ENCODE data around the gene CCT7. TPM values are rescaled to one million over a fixed set of nuclear protein-coding genes. Genes with fewer than 3 reads are reported as not detected.
A peak's percentile ranks its signal among the peaks of the same experiment; 100 is the strongest.

The CCT7 gene
- total RNA-seq, 1 donor from 2014 or later = 190 TPM

DNA sequence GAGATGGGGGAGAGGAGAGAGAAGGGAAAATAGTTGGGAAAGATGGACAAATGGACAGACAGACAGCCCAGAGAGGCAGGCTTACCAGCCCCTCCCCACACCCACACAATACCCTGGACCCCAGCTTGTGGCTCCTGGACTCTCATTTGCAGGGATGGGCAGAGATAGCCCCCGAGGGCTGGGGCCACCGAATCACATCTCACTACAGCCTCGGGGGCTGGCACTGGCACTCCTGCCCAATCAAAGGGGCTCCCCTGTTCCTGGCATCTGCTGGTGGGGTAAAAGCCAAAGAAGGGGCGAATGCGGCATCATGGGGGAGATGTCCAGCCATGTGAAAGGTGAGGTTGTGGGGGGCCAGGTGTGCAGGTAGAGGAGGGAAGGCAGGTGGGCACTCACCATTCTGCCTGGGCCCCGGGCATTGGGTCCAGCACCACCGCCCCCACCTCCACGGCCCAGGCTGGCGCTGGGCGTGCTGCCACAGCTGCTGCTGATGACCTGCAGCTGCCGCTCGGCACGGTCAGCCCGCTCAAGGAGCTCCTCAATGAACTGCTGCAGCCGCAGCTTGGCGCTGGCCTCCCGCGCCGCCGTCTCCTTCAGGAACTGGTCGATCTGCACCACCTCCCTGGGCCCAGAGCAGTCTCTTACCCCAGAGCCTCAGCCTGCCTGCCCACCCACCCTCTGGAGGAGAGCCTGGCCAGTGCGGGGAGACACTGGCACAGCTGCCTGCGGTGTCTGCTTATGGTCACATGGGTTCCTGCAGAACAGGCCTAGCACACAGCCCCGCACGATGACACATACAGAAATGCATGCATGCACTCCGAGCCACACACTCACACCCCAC, 32.2 kb downstream of the CCT7 start:
- DNase-seq (ENCODE audit: low spot score) = peak; percentile 78

DNA sequence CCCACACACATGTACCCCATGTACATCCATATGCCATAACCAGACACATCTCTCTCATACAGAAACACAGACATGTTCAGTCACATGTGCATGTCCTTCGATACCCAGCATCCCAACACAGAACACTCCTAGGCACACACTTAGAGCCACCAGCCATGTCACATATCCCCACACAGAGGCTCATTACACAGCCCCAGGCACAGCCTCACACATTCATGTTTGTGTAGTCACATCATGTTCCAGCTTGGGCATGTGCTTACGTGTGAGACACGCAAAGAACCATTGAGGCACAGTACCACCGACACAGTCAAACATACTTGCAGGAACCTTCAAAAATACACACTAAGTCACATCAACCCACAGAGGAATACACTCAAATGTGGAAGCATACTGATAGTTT, 32.9 kb downstream of the CCT7 start:
- DNase-seq (ENCODE audit: low spot score) = peak; percentile 72

DNA sequence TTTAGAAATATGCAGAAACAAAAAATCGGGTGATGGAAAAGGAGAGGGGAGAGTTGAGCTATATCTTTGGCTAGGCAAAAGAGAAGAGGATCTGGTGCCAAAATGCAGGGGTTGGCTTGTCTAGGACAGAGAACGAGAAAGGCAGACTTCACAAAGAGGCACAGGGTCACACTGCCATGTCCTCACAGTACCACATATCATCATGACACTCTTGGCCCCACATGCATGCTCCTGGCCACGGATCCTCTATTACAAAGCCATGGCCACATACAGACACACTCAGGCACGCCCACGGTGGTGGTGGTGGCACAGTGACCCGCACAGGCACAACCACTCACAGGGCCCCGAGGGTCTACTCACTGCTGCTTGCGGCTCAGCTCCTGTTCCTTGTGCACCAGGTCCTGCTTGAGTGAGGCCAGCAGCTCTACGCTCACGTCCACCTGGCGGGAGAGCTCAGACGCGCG, 34.3 kb downstream of the CCT7 start:
- DNase-seq (ENCODE audit: low spot score) = peak; percentile 84

DNA sequence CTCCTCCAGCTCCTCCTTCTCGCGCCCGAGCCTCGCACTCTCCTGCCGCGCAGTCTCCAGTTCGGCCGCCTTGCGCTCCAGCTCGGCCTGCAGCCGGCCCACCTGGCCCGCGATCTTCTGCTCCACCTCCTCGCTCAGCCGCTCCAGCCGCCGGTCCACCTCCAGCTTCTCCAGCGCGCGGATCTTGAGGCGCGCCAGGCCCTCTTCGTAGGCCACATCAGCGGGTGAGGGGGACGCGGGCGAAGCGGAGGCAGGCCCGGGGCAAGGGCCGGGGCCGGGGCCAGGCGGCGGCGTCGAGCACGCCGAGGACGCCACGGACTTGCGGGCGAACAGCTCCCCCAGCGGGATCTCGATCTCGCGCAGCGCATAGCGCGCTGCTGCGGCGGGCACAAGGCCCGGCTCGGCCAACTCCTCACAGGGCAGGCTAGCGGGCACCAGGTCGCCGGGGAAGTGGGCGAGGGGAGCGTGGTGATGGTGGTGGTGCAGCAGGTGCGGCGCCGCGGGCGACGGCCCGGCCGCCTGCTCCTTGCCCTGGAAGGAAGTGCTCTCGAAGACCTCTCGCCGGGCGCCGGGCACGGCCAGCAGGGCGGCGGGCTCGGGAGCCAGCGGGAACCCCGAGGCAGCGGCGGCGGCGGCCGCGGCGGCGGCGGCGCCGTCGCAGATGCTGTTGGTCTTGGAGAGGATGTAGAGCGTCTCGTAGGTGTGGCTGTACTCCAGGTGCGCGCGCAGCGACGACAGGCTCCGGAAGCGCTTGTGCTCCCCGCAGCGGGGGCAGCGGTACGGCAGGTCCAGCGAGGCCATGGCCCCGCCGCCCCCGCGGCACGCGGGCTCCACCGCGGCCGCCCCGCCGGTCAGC, 35.0 kb downstream of the CCT7 start:
- DNase-seq (ENCODE audit: low spot score) = peak; percentile 82

DNA sequence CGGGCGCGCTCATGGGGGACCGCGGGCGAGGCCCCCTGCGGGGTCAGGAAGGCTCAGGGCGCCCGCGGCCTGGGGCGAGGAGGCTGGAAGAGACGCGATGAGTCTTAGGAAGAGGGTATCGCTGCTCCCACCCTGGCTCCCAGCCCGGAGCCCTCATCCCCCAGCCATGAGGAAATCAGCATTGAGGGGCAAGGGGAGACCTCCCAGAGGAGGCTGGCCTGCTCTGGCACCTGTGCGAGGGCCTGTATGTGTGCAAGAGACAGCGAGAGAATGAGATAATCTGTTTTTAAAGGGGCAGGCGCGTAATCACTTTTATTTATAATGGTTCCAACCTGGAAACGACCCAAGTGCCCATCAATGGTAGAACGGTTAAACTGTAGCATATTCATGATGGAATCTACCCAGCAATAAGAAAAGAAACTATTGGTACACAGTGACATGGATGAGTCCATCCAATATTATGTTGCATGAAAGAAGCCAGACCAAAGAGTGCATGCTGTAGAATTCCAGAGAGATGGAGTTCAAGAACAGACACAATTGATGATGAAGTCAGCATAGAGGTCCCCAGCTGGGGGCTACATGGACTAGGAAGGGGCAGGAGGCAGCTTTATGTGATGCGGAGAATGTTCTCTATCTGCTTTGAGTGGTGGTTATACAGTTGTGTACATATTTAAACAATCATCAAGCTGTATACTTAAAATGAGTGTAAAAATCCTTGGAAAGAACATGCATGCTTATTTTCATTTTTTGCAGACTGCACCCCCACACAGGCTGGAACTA, 35.8 kb downstream of the CCT7 start:
- DNase-seq (ENCODE audit: low spot score) = no peak

DNA sequence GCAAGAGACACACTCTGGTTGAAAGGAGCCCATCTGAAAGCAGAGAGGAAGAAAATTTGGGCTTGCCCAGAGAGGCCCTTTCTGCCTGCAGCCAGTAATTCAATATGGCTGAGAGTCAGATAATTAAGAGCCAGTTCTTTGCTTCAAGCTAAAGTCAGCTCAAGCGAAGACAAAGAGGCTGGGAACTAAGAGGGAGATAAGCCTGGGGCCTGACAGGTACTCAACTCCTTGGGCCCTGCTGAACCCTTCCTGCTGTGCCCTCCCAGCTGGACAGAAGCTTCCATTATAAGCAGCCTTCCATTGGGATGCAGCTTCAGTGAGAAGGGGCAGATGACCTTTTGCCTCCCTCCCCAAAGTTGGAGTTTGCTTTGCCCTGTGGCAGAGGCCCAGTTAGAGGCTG, 38.2 kb downstream of the CCT7 start:
- no peak for DNase-seq (ENCODE audit: low spot score)

DNA sequence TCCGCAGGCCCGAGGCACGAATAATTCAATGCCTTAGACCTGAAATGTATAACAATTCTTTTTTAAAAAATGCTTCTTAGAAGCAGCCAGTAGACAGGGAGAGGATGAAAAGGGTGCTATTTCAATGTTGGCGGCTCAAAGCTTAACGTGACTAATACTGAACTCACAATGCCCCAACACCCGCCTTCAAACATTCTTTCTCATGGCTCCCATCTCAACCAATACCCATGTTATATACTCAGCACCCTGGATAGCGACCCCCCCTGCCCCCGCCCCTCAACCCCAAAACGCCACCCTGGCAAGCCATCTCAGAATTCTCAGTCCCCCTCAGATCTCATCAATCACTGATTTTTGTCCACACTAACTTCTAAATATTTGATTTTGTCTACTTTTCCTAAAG, 45.7 kb downstream of the CCT7 start:
- DNase-seq (ENCODE audit: low spot score) = no peak

DNA sequence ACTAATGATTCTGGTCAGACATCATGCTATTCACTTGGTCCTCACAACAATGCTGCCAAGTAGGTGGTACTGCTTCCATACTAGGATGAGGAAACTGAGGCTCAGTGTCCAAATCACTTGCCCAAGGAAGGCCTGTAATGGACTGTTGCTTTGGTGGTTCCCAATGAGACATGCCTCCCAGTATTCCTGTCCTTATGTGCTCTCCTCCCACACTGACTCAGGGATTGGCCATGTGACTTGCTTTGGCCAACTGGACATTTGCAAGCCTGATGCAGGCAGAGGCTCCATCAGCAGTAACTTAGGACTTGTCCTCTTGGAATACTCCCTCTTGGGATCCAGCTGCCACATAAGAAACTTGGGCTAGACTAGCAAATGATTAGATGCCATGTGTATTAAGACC, 47.1 kb downstream of the CCT7 start:
- no peak for DNase-seq (ENCODE audit: low spot score)

DNA sequence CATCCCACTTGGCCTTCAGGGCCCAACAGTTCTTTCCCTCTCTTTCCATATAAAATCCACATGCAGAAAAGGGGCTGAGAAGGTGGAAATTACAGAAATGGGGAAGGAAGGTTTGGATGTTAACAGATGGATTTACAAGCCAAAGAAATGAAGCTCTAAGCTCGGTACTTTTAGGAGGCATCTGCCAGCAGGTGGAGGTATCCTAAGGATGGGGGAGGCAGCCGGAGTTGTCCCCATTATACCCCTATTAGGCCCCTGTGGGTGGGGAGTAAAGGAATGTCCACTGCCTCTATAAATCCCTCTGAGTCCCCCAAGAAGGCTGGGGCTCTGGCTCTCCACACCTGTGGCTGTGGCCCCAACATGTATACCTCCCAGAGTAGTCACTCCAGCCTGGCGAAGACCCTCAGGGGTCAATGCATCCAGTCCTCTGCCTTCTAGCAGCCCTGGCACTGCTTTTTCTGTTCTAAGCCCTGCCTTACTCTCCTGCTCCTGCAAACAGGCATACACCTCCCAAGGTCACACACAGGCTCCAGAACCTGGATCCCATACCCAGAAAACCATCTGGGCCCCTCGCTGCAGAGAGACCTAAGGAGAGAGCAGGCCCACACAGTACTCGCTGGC, 48.9 kb downstream of the CCT7 start:
- no peak for DNase-seq (ENCODE audit: low spot score)

DNA sequence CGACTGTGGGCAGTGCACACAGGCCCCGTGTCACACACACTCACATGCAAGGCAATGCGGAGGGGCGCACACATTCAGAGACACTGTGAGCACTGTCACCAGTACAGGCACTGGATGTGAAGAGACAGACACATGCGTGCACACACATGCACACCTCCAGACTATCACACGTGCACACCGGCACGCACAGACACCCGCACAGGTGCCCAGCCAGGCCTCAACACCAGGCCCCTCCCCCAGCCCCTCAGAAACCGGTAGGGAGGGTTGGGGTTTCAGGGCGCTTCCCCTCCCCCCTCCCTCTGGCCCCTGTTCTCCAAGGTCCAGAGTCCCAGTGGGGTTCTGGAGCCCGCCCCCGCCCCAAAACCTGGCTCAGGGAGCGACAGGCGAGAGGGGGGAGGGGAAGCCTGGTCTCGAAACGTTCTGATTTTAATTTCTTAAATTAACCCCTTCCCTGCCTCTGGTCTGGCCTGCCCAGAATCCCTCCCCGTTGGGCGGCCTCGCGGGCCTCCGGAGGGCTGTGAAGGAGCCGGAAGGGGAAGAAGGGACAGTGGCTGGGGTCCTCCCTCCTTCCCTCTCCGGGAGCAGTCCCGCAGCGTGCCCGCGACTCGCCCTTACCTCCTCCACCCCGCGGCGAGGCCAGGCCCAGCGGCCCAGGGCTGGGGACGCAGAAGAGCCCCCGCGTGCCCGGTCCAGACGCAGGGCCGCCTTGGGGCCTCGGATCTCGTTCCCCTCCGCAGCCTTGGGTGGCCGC, 49.6 kb downstream of the CCT7 start:
- DNase-seq (ENCODE audit: low spot score) = no peak

DNA sequence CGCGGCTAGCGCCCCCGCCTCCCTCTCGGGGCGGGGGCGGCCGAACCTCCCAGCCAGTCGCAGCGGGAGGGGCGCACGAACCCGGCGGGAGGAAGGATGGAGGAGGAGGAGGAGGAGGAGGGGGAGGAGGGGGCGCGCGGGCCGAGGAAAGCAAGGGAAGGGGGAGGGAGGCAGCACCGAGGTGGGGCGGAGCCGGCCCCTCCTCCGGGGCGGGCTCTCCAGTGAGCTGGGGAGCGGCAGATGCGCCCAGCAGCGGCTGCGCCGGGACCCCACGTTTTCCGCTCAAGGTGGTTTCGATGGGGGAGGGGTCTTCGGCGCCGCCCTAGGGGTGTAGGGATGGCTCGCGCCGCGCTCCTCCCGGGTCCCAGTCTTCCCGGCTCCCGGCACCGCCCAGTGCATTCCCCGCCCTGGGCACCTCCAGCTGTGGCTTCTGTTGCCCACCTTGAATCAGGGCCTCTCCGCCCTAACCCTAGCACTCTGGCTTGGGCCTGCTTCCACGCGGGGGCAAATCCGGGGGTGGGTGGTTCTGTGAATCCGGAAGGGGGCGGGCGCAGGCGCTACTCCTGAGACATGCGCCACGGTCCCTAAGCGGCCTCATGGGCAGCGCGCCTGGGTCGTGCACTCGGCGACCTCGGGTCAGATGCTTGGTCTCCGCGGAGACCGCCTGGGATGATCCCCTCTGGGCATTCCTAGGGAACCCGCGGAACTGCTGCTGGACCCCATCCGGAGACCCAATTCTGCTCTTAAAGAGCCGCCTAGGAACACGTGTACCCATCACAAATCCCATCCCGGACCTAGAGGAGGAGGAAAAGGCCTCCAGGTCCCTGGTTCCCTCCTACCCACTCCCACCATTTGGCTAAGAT, 50.4 kb downstream of the CCT7 start, which contains the start of gene FBXO41:
Gene FBXO41 (minus strand): TSS at position 183 of the 863 bp plus-strand sequence. CDS start 14,848 bp downstream, outside the sequence.
- DNase-seq (ENCODE audit: low spot score) = no peak

DNA sequence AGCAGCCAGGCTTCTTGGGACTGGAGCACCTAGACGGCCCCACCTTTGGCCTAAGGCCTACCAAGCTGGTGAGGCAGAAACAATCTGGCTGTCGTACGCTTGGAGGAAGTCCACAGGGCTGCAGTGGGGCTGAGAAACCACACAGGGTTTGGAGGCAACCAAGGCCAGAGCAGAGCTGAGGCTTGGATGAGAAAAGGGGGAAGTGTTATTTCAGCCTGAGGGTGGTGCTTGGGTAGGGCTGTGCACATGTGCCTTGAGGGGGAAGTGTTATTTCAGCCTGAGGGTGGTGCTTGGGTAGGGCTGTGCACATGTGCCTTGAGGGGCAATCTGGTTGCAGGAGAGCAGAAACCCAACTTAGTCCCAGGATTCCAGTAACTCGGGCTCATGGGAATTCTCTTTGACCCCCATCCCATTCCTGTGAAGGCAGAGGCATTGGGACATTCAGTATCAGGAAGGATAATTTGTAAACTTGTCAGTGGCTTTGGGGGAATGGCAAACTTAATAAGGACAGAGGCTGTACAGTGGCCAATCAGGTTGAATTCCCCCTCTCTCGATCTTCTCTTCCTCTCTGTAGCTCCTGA, 51.1 kb downstream of the CCT7 start:
- DNase-seq (ENCODE audit: low spot score) = no peak

DNA sequence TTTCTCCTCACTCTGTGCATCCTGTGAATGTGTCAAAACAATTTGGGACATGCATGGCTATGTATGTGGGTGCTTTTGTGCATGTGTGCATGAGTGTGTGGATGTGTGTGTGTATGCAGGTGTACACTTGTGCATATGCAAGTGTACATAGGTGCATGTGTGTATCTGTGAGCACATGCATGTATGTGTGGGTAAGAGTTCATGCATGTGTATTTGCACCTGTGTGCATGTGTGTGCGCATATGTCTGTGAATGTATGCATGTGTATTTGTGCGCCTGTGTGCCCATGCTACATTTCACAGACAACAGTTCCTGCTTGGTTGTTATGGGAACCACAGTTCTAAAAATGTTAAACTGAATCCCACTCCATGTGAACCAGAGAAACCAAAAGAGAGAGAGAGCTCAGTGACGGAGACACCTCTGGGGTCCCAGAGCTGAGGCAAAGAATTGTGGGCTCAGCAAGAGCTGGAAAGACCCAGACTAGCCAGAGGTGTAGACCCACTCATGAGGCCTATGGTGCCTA, 52.1 kb downstream of the CCT7 start:
- DNase-seq (ENCODE audit: low spot score) = no peak

DNA sequence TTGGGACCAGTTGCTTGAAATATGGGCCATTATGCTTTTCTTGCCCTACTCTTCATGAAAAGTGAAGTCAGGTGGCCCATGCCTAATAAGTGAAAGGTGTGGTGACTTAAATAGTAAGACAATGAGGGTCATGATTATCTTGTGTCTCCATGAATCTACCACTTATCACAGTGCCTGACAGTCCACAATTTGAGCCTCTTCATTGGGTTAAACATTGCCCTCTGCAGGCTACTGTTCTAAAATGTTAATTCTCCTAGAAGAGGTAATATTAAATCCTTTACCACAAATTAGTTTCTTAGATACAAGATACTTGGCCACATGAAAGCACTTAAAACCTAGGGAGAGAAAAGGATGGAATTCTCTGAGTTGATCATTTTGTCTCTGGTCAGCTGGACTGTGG, 55.2 kb downstream of the CCT7 start:
- no peak for DNase-seq (ENCODE audit: low spot score)

DNA sequence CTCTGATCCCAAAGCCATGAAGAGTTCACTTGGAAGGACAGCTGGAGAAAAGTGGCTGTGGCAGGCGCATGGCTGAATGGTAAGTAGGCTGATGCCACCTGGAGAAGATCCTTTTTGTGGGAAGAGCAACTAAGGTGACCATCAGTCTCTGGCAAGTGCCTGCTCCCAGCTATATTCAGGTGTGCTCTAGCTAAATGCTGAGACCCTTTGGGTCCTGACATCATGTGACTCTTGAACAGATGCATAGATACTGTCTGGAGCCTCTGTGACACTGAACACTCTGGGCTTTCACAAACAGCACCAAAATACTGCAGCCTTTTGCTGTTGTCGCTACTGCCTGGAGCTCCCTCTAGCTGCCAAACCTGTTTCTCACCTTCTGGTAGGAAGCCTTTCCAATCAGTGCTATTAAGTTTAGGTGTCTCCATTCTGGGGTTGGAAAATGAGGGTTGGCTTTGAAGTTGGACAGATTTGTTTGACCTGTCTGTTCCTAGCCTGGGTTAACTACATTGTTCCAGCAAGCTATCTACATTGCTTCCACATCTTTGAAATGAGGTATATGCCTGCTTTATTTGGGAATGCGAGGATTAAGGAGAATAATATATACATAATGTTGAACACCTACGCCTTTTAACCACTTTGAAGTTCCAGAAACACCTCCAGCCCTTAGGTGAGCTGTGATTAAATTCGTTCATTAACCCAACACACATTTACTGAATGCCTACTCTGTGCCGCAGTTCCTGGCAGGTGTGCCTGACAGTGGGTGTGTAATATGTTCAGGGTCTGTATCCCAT, 56.1 kb downstream of the CCT7 start:
- no peak for DNase-seq (ENCODE audit: low spot score)

DNA sequence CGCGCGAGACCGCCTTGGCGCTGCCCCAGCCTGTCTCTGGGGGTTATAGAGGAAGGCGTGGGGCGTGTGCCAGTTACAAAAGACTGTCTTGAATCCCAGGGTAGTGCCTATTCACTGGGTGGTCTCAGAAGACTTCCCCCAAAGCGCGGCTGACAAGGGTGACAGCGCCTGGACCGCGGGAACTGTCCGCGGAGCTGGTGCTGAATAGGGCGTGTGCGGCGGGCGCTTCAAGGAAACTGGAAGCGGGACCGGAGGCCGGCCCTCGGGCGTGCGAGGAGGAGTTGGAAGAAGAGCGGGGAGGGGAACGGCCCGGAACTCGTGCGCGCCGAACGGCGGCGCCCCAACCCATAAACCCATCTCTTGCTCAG, 57.0 kb downstream of the CCT7 start:
- no peak for DNase-seq (ENCODE audit: low spot score)

DNA sequence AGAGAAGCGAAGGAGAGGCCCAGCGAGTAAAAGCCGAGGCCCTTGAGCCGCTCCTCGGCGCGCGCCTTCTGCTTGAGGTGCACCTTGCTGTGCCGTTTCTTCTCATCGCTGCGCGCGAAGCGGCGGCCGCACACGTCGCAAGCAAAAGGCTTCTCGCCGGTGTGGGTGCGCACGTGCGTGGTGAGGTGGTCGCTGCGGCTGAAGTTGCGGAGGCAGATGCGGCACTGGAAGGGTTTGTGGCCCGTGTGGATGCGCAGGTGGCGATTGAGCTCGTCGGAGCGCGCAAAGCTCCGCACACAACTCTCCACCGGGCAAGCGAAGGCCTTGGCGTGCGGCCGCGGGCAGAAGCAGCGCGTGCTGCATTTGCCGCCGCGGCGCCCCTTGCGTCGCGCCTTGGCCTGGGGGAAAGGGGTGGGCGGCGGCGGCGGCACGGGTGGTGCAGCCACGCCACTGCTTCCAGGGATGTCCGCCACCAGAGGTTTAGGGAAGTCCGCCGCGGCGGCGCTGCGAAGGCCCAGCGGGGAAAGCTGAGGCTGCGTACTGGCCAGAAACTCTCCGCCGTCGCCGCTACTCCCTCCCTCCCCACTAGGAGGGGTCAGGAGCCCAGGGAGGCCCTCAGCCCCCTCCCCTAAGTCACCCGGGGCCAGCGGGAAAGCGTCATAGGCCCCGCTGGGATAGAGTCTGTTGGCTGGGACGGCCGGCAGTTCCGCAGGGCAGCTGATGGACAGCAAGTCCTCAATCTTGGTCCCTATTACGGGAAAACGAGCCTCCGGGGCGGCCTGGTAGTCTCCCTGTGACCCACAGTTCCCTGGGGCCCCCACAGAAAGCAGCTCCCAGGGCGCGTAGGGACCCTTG, 57.6 kb downstream of the CCT7 start:
- DNase-seq (ENCODE audit: low spot score) = no peak

Data from mesenteric fat pad (tissue), 1 donor.